Keratinocyte (primary cell): ENCODE data around the gene PSMB10. TPM values are rescaled to one million over a fixed set of nuclear protein-coding genes. Genes with fewer than 3 reads are reported as not detected.

Experiments used
- DNase-seq: peaks from one replicate; pipeline ENCODE4 v3.0.0-alpha.2; 2011; ENCODE audit warnings: low read depth, missing footprints, low spot score
- FAIRE-seq: peaks from 2 replicates; lab custom pipeline; 2011; peaks lifted over from hg19 to GRCh38; lab: Jason Lieb, UNC
- H2AFZ ChIP-seq: 2 replicates; pipeline ENCODE4 v1.6.0; 2012; ENCODE audit warnings: low read length, control low read depth, inconsistent platforms; ENCODE audit not compliant: control insufficient read depth
- H3K27ac ChIP-seq: 2 replicates; pipeline ENCODE4 v1.5.1; 2011; ENCODE audit warnings: low read length; ENCODE audit not compliant: control insufficient read depth, insufficient read depth
- H3K27me3 ChIP-seq: 3 replicates; pipeline ENCODE4 v1.6.0; 2011; ENCODE audit warnings: low read length; ENCODE audit not compliant: control insufficient read depth, insufficient read depth; ENCODE audit errors: extremely low read depth
- H3K36me3 ChIP-seq, 2 experiments: 2 replicates in 1 of 2; 3 replicates in 1 of 2; pipeline ENCODE4 v1.5.1; 2011; ENCODE audit warnings: low read length in 2 of 2, mild to moderate bottlenecking in 1 of 2; ENCODE audit not compliant: control insufficient read depth in 2 of 2, insufficient read depth in 2 of 2; ENCODE audit errors: extremely low read depth in 1 of 2
- H3K4me1 ChIP-seq: 3 replicates; pipeline ENCODE4 v1.5.1; 2011; ENCODE audit warnings: low read length; ENCODE audit not compliant: control insufficient read depth, insufficient read depth; ENCODE audit errors: extremely low read depth
- H3K4me2 ChIP-seq: 3 replicates; pipeline ENCODE4 v1.6.0; 2011; ENCODE audit warnings: low read depth, low read length; ENCODE audit not compliant: control insufficient read depth, insufficient read depth; ENCODE audit errors: extremely low read depth
- H3K4me3 ChIP-seq, 3 experiments: fragments of 200-600 bp in 1 of 3; sonication (generic) in 1 of 3; 2 replicates in 2 of 3; 3 replicates in 1 of 3; pipeline ENCODE4 v1.5.1; 2011 to 2016; ENCODE audit warnings: low read length in 3 of 3, mild to moderate bottlenecking in 3 of 3, control low read depth in 2 of 3, inconsistent platforms in 1 of 3, low read depth in 1 of 3, mixed read lengths in 1 of 3, mixed run types in 1 of 3, moderate library complexity in 1 of 3; ENCODE audit not compliant: control insufficient read depth in 2 of 3, insufficient read depth in 2 of 3; ENCODE audit errors: extremely low read depth in 1 of 3
- H3K79me2 ChIP-seq: 2 replicates; pipeline ENCODE4 v1.6.0; 2012; ENCODE audit warnings: low read length; ENCODE audit not compliant: control insufficient read depth, insufficient read depth
- H3K9ac ChIP-seq: 3 replicates; pipeline ENCODE4 v1.6.0; 2011; ENCODE audit warnings: low read length; ENCODE audit not compliant: control insufficient read depth, insufficient read depth; ENCODE audit errors: extremely low read depth
- H3K9me1 ChIP-seq: 3 replicates; pipeline ENCODE4 v1.6.0; 2011; ENCODE audit warnings: low read length; ENCODE audit not compliant: control insufficient read depth, insufficient read depth; ENCODE audit errors: extremely low read depth
- H3K9me3 ChIP-seq: 2 replicates; pipeline ENCODE4 v1.5.1; 2012; ENCODE audit warnings: low read depth, low read length; ENCODE audit not compliant: control insufficient read depth
- H4K20me1 ChIP-seq: 3 replicates; pipeline ENCODE4 v1.6.0; 2011; ENCODE audit warnings: low read length; ENCODE audit not compliant: control insufficient read depth, insufficient read depth; ENCODE audit errors: extremely low read depth
- CTCF ChIP-seq, 3 experiments: IDR thresholded peaks in 1 of 3; conservative IDR thresholded peaks in 1 of 3; optimal IDR thresholded peaks in 1 of 3; 2 replicates in 2 of 3; 3 replicates in 1 of 3; pipeline versions ENCODE3 to v1.5.1; 2011; ENCODE audit warnings: low read length in 3 of 3, mild to moderate bottlenecking in 3 of 3, moderate library complexity in 2 of 3, control low read depth in 1 of 3, inconsistent platforms in 1 of 3; ENCODE audit not compliant: insufficient read depth in 2 of 3; ENCODE audit errors: extremely low read depth in 1 of 3
- EZH2 ChIP-seq: IDR thresholded peaks from one replicate; pipeline ENCODE4 v1.6.1; 2012; ENCODE audit warnings: inconsistent platforms, mild to moderate bottlenecking, low read length, moderate library complexity
- dilution Hi-C: fragments of 300-500 bp; cut with MboI; formaldehyde crosslinking; loops from one replicate; pipeline ENCODE4 v1.7.0; 2020; ENCODE audit warnings: low sequenced_read_pairs; ENCODE audit not compliant: extremely low pct_ligation_motif_present
- polyA plus RNA-seq, 5 experiments: library from polyadenylated mRNA; depleted of rRNA in 3 of 5; stranded (reverse) in 3 of 5; stranded (forward) in 1 of 5; unstranded in 1 of 5; fragments of >200 nt; gene quantifications; 1 replicate in 1 of 5; 2 replicates in 3 of 5; 3 replicates in 1 of 5; pipeline versions ENCODE4 v1.2.1 to v1.2.3, GENCODE V29; 2011 to 2012; ENCODE audit warnings: missing spikeins in 2 of 5, low read depth in 1 of 5, low replicate concordance in 1 of 5

PSMB10 gene
- polyA plus RNA-seq, 1 donor (not counting 4 experiments of a cell fraction or from before 2014, with no cell fraction given): 11.1 TPM

- H3K27me3 ChIP-seq: no peaks in the 10 kb centered on the region
- H3K4me3 ChIP-seq: no peak overlapping the region
- H3K9me3 ChIP-seq: no peaks in the 10 kb centered on the region
- FAIRE-seq: no peak
- peaks cover 12% of the 10 kb centered on the region for H3K79me2 ChIP-seq
- H3K36me3 ChIP-seq: peaks cover 79 to 82% of the 10 kb centered on the region in 2 experiments
- dilution Hi-C loops: no loop called here
- H3K9me1 ChIP-seq: peaks cover 2% of the 10 kb centered on the region
- TF ChIP-seq CTCF (optimal IDR thresholded peaks at IDR 0.05 in 1 of 3, IDR thresholded peaks at IDR 0.05 in 1 of 3, conservative IDR thresholded peaks at IDR 0.05 in 1 of 3; ENCODE audit: extremely low read depth in 1 of 3, insufficient read depth in 2 of 3, low read length in 3 of 3) (no peak), EZH2 (no peak)
- H3K4me2 ChIP-seq: no peak overlapping the region
- H3K4me1 ChIP-seq: no peaks in the 10 kb centered on the region
- no peak overlapping the region for H3K27ac ChIP-seq
- DNase-seq: no peak
- no peak overlapping the region for H2AFZ ChIP-seq
- no peak overlapping the region for H3K9ac ChIP-seq
- peaks cover 15% of the 10 kb centered on the region for H4K20me1 ChIP-seq
Observed at GRCh38 chr16:67949645-67950044, 13.0 kb upstream of the PSMB10 start.

GRCh38 chr16:67948015-67948414 is 11.4 kb upstream of the PSMB10 start:
- Histone ChIP-seq H3K9me1 (peaks cover 2% of the 10 kb centered on the region), H3K36me3 (peaks cover 76 to 83% of the 10 kb centered on the region in 2 experiments), H3K27ac (no peak overlapping the region), H2AFZ (no peak overlapping the region), H3K27me3 (no peaks in the 10 kb centered on the region), H3K4me3 (no peak overlapping the region), H3K79me2 (peaks cover 10% of the 10 kb centered on the region), H3K4me2 (no peak overlapping the region), H3K9ac (no peak overlapping the region), H3K9me3 (no peaks in the 10 kb centered on the region), H3K4me1 (no peaks in the 10 kb centered on the region), H4K20me1 (peaks cover 15% of the 10 kb centered on the region)
- no peak for TF ChIP-seq EZH2
- no peak for TF ChIP-seq CTCF (optimal IDR thresholded peaks at IDR 0.05 in 1 of 3, IDR thresholded peaks at IDR 0.05 in 1 of 3, conservative IDR thresholded peaks at IDR 0.05 in 1 of 3; ENCODE audit: extremely low read depth in 1 of 3, insufficient read depth in 2 of 3, low read length in 3 of 3)
- dilution Hi-C loops: no loop called here
- DNase-seq (peak; percentile 44), FAIRE-seq (no peak)
